H1 (cell line): Measurements from ENCODE around the gene EPHA4. TPM values are rescaled to one million over a fixed set of nuclear protein-coding genes. Genes with fewer than 3 reads are reported as not detected.

Experiments used
- KDM5A ChIP-seq: fragments of 200-600 bp; IDR thresholded peaks from 2 replicates; pipeline ENCODE4 v1.7.1; 2012; ENCODE audit warnings: mild to moderate bottlenecking, low read length, inconsistent platforms, mixed read lengths
- polyA plus RNA-seq, 7 experiments: library from polyadenylated mRNA; depleted of rRNA in 3 of 7; stranded (reverse) in 5 of 7; unstranded in 2 of 7; fragments of >200 nt in 5 of 7; fragments of 200-250 nt in 2 of 7; gene quantifications; 1 replicate in 5 of 7; 2 replicates in 1 of 7; 4 replicates in 1 of 7; pipeline versions ENCODE4 v1.2.1 to v1.2.3, GENCODE V29; 2011 to 2013; ENCODE audit warnings: missing spikeins in 2 of 7, mixed read lengths in 2 of 7
- total RNA-seq: library from RNA; stranded (reverse); fragmentation: NEBNext Ultra II Directional; extraction: Animal tissue kit (Norgen Biotek cat#: 25700); gene quantifications from 2 replicates; pipeline ENCODE4 v1.2.1, GENCODE V29; 2021

The EPHA4 gene
- total and polyA plus RNA-seq, 2 of the 8 experiments (the other 6 are each of a cell fraction or from before 2014, with no cell fraction given): 4.3 to 5.7 TPM

DNA sequence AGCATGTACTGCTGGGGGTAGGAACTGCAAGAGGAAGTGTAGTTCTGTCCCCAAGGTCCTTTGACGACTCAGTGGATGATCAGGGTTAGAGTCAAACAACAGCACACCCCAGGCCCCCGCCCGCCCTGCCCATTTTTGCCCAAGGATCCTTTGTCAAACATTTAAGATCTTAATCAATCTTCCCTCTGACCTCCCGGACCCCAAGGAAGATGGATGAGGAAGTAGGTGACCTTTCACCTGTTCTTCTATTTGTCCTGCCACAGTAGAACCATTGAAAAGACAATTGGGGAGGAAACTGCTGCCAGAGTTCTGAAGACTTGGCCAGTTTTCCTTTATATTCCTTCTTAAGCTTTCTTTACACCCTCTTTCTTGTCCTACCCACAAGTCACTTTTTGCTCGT lies 12.1 kb downstream of the EPHA4 start (continued):
- no peak for TF ChIP-seq KDM5A
